Subcutaneous adipose tissue (tissue), 4 donors: ENCODE measurements around the gene PEX11B. TPM values are rescaled to one million over a fixed set of nuclear protein-coding genes. Genes with fewer than 3 reads are reported as not detected.

ENCODE experiments used
- CTCF ChIP-seq: fragments of 450-650 bp; IDR thresholded peaks from one replicate; pipeline ENCODE4 v1.5.1; 2016; ENCODE audit warnings: low read depth, mild to moderate bottlenecking, control low read depth, antibody characterized with exemption, moderate library complexity
- total RNA-seq, 4 donors: library from RNA; depleted of rRNA; stranded (reverse); fragments of >200 nt; gene quantifications; one replicate each; pipeline ENCODE4 v1.1.0, GENCODE V29; 2016

Gene PEX11B, protein sequence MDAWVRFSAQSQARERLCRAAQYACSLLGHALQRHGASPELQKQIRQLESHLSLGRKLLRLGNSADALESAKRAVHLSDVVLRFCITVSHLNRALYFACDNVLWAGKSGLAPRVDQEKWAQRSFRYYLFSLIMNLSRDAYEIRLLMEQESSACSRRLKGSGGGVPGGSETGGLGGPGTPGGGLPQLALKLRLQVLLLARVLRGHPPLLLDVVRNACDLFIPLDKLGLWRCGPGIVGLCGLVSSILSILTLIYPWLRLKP
- total RNA-seq, result 10 to 100 TPM; 17.0 to 21.1 (median 20.3) TPM

GRCh38 chr1:145918144-145918991 lies at the start of gene PEX11B:
Gene PEX11B (minus strand): TSS chr1:145918717. CDS start chr1:145918688, 29 bp downstream.
- no peak for TF ChIP-seq CTCF

DNA sequence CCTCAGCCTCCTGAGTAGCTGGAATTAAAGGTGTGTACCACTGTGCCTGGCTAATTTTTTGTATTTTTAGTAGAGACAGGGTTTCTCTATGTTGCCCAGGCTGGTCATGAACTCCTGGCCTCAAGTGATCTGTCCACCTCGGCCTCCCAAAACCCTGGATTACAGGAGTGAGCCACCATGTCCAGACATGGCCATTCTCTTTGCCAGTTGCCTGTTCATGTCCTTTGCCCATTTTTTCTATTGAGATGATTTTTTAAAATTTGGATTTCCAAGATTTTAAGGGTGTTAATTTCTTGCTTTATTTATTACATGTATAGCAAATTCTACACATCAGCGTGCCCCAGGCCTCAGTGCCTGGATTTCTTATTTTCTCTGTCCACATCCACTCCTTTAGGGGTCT lies 48.8 kb upstream of the PEX11B start:
- no peak for TF ChIP-seq CTCF

GRCh38 chr1:145965119-145965744 lies 46.7 kb upstream of the PEX11B start:
- TF ChIP-seq CTCF, result no peak

- no peak for TF ChIP-seq CTCF
These were observed 46.0 kb upstream of the PEX11B start, which contains the start of the genes ANKRD34A and POLR3GL for GRCh38 chr1:145964328-145965118. Gene ANKRD34A (minus strand): TSS chr1:145964575. CDS start chr1:145961759, 2,816 bp downstream. Gene POLR3GL (plus strand): TSS chr1:145964690. CDS start chr1:145974866, 10,176 bp downstream.

- TF ChIP-seq CTCF, result no peak
These were observed 44.9 kb upstream of the PEX11B start for GRCh38 chr1:145963265-145964019.
